Common myeloid progenitor, CD34-positive (primary cell): ENCODE data around the gene MRPL55.

Source experiments
- CTCF ChIA-PET: fragments of 350-600 bp; sonication (Branson Sonifier 250); formaldehyde crosslinking; loops from one replicate; lab custom pipeline; 2021; ENCODE audit warnings: antibody characterized with exemption; lab: Charles Lee
- POLR2A ChIA-PET: fragments of 350-600 bp; sonication (Branson Sonifier 250); formaldehyde crosslinking; loops from one replicate; lab custom pipeline; 2021; ENCODE audit warnings: antibody characterized with exemption; lab: Charles Lee
- DNase-seq, 3 donors: peaks; one replicate each; pipeline versions ENCODE4 v3.0.0 to v3.0.0-alpha.2; 2013
- H3K27ac ChIP-seq, 2 experiments: 1 replicate in 1 of 2; 2 replicates in 1 of 2; pipeline ENCODE4 v1.7.0; 2013; ENCODE audit warnings: inconsistent platforms in 2 of 2, low read length in 2 of 2, mild to moderate bottlenecking in 2 of 2, low read depth in 1 of 2, moderate library complexity in 1 of 2; ENCODE audit not compliant: severe bottlenecking in 2 of 2, insufficient read depth in 1 of 2, poor library complexity in 1 of 2
- H3K27me3 ChIP-seq, 5 experiments: replicated peaks in 2 of 5; 1 replicate in 3 of 5; 2 replicates in 2 of 5; pipeline versions ENCODE4 v1.6.1 to v1.7.0; 2013; ENCODE audit warnings: low read length in 4 of 5, mild to moderate bottlenecking in 2 of 5, moderate library complexity in 2 of 5, inconsistent platforms in 1 of 5; ENCODE audit not compliant: insufficient read depth in 5 of 5, control insufficient read depth in 4 of 5
- H3K36me3 ChIP-seq, 4 experiments: 1 replicate in 2 of 4; 2 replicates in 2 of 4; pipeline versions ENCODE4 v1.6.1 to v1.7.0; 2013; ENCODE audit warnings: low read length in 3 of 4, control low read depth in 1 of 4, mild to moderate bottlenecking in 1 of 4; ENCODE audit not compliant: control insufficient read depth in 4 of 4, insufficient read depth in 4 of 4
- H3K4me1 ChIP-seq, 4 experiments: 1 replicate in 3 of 4; 2 replicates in 1 of 4; pipeline versions ENCODE4 v1.6.1 to v1.7.1; 2013; ENCODE audit warnings: low read length in 3 of 4, mild to moderate bottlenecking in 3 of 4, control low read depth in 1 of 4, inconsistent platforms in 1 of 4, moderate library complexity in 1 of 4; ENCODE audit not compliant: control insufficient read depth in 4 of 4, insufficient read depth in 4 of 4; ENCODE audit errors: control extremely low read depth in 1 of 4
- H3K4me3 ChIP-seq, 7 experiments: 1 replicate in 4 of 7; 2 replicates in 3 of 7; pipeline versions ENCODE4 v1.5.1 to v1.7.0; 2013; ENCODE audit warnings: mild to moderate bottlenecking in 7 of 7, low read length in 6 of 7, moderate library complexity in 6 of 7, inconsistent platforms in 2 of 7, low read depth in 2 of 7, control low read depth in 1 of 7; ENCODE audit not compliant: insufficient read depth in 4 of 7, control insufficient read depth in 1 of 7; ENCODE audit errors: extremely low read depth in 1 of 7
- H3K9me3 ChIP-seq, 5 experiments: 1 replicate in 4 of 5; 2 replicates in 1 of 5; pipeline versions ENCODE4 v1.6.1 to v1.7.1; 2013; ENCODE audit warnings: low read length in 4 of 5, mild to moderate bottlenecking in 2 of 5, inconsistent platforms in 1 of 5, low read depth in 1 of 5, moderate library complexity in 1 of 5; ENCODE audit not compliant: control insufficient read depth in 4 of 5, insufficient read depth in 2 of 5; ENCODE audit errors: control extremely low read depth in 1 of 5
- WGBS: methylation state at CpG from one replicate; pipeline ENCODE4 v1.1.5; 2013; ENCODE audit not compliant: insufficient coverage; 5-methylcytosine and 5-hydroxymethylcytosine counted together

MRPL55 gene

DNA sequence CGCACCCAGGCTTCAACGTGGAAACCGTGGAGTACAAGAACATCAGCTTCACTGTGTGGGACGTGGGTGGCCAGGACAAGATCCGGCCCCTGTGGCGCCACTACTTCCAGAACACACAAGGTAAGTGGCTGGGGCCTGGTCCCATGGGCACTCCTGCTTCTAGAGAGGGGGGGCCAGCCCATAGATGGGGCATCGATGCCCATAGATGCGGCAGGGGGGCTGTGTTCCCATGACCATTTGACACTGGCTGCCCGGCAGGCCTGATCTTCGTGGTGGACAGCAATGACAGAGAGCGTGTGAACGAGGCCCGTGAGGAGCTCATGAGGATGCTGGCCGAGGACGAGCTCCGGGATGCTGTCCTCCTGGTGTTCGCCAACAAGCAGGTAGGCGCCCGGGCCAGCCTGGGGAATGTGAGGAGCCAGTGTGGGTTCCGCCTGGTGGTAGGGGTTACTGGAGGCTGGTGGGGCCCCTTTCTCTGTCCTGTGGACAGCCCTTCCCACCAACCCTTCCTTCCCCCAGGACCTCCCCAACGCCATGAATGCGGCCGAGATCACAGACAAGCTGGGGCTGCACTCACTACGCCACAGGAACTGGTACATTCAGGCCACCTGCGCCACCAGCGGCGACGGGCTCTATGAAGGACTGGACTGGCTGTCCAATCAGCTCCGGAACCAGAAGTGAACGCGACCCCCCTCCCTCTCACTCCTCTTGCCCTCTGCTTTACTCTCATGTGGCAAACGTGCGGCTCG lies 11.6 kb downstream of the MRPL55 start:
- Histone ChIP-seq H3K36me3 (peaks cover 8 to 83% (median 44%) of the 10 kb centered on the region in 4 experiments), H3K27ac (no peak overlapping the region), H3K4me3 (no peak overlapping the region), H3K27me3 (no peaks in the 10 kb centered on the region), H3K4me1 (peaks cover 0 to 16% (median 11%) of the 10 kb centered on the region in 4 experiments), H3K9me3 (peaks cover 0 to 17% (median 11%) of the 10 kb centered on the region in 5 experiments)
- ChIA-PET POLR2A (interaction anchor here (0.7 to 1.1 kb wide), 2 partner anchors 8 to 15 kb away, joined by 3 to 5 read pairs; partner anchors contain the start of gene ARF1), CTCF (interaction anchor here (1.2 to 1.3 kb wide), 2 partner anchors 8 to 10 kb away, joined by 3 to 4 read pairs; no protein-coding TSS in a partner anchor)
- WGBS = 97% methylated on average over 32 of the region's 34 CpGs
- DNase-seq = no peak

DNA sequence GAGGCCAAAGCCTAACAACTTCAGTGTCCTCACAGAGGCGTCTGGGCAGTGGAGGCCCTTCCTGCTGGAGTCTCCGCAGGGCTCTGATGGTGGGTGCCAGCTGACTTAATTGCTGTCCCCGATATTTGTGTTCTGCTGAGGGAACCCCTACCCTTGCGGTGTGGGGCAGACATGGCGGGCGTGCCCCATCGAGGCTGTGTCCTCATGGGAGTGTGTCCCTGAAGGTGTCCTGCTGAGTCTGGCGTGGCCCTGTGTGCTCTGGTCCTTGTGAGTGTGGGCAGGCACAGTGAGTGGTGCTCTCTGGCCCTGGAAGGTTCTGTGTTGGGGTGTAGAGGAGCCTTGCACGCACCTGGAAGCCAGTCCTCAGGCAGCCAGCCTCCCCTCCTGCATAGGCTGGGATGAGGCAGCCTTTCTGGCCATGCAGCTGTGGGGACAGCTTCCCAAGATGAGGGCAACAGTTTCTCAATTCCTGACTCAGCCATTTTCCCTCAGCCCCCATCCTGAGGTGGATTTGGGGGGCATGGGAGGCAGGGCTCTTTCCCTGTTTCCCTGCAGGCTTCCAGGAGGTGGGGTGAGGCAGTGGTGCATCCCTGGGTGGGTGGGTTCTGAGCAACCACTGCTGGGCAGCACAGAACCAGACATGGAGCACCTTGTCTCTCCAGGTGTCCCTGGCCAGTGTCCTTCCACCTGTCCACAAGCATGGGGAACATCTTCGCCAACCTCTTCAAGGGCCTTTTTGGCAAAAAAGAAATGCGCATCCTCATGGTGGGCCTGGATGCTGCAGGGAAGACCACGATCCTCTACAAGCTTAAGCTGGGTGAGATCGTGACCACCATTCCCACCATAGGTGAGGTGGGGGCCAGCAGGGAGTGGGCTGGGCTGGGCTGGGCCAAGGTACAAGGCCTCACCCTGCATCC lies 12.4 kb downstream of the MRPL55 start:
- POLR2A ChIA-PET = no interaction called here
- CTCF ChIA-PET = interaction anchor here (1.2 to 1.3 kb wide), 2 partner anchors 7 to 10 kb away, joined by 3 to 4 read pairs; no protein-coding TSS in a partner anchor
- peaks cover 2 to 10% (median 7%) of the 10 kb centered on the region in 4 experiments for H3K4me1 ChIP-seq
- no peak overlapping the region for H3K4me3 ChIP-seq
- no peak overlapping the region for H3K27ac ChIP-seq
- WGBS = 95% methylated on average over 8 of the region's 13 CpGs
- no peaks in the 10 kb centered on the region for H3K27me3 ChIP-seq
- DNase-seq = no peak
- peaks cover 8 to 88% (median 45%) of the 10 kb centered on the region in 4 experiments for H3K36me3 ChIP-seq
- H3K9me3 ChIP-seq = peaks cover 0 to 17% (median 11%) of the 10 kb centered on the region in 5 experiments

DNA sequence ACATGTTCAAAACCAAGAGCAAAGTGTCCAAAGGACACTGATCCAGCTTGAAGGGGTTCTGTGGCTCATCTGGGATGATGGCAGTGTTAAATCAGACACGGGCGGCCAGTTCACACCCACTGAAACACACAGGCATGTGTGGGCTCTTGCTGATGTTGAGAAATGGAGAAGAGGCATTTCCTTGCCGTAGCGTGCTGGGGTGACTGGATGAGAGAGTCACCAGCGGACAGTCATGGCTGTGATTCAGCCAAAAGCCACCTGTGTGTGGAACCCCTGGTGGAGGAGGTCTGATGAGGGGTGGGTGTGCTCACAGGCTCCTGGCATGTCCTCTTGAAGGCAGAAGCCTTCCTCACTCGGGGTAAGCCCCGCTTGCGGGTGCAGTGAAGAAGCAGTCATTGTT lies 13.2 kb downstream of the MRPL55 start:
- peaks cover 0 to 17% (median 11%) of the 10 kb centered on the region in 5 experiments for H3K9me3 ChIP-seq
- H3K27me3 ChIP-seq = no peaks in the 10 kb centered on the region
- peaks cover 8 to 84% (median 43%) of the 10 kb centered on the region in 4 experiments for H3K36me3 ChIP-seq
- peaks cover 2 to 14% (median 8%) of the 10 kb centered on the region in 4 experiments for H3K4me1 ChIP-seq
- ChIA-PET POLR2A (no interaction called here), CTCF (no interaction called here)
- H3K4me3 ChIP-seq = no peak overlapping the region
- 90% methylated on average over 5 of the region's 8 CpGs for whole genome bisulfite sequencing
- DNase-seq = no peak
- no peak overlapping the region for H3K27ac ChIP-seq

- Histone ChIP-seq H3K36me3 (peaks cover 8 to 86% (median 40%) of the 10 kb centered on the region in 4 experiments), H3K9me3 (peaks cover 0 to 17% (median 11%) of the 10 kb centered on the region in 5 experiments), H3K27ac (no peak overlapping the region), H3K27me3 (no peaks in the 10 kb centered on the region), H3K4me3 (no peak overlapping the region), H3K4me1 (peaks cover 5 to 22% (median 13%) of the 10 kb centered on the region in 4 experiments)
- CTCF ChIA-PET = interaction anchor here (0.7 kb wide), 1 partner anchor 41 kb away, joined by 3 read pairs; no protein-coding TSS in a partner anchor
- DNase-seq = no peak
- no CpG with 5 or more reads among the region's 4 CpGs for WGBS
- POLR2A ChIA-PET = no interaction called here
Measured at GRCh38 chr1:228095161-228095560, 13.9 kb downstream of the MRPL55 start.

GRCh38 chr1:228094432-228095016 lies 14.6 kb downstream of the MRPL55 start:
- Histone ChIP-seq H3K4me3 (no peak overlapping the region), H3K4me1 (peaks cover 5 to 28% (median 20%) of the 10 kb centered on the region in 4 experiments), H3K27me3 (no peaks in the 10 kb centered on the region), H3K36me3 (peaks cover 5 to 83% (median 35%) of the 10 kb centered on the region in 4 experiments), H3K27ac (no peak overlapping the region), H3K9me3 (peaks cover 0 to 17% (median 11%) of the 10 kb centered on the region in 5 experiments)
- no peak for DNase-seq
- ChIA-PET CTCF (interaction anchor here (1.2 kb wide), 1 partner anchor 96 kb away, joined by 3 read pairs; no protein-coding TSS in a partner anchor), POLR2A (no interaction called here)
- 98% methylated on average over 8 of the region's 13 CpGs for WGBS

DNA sequence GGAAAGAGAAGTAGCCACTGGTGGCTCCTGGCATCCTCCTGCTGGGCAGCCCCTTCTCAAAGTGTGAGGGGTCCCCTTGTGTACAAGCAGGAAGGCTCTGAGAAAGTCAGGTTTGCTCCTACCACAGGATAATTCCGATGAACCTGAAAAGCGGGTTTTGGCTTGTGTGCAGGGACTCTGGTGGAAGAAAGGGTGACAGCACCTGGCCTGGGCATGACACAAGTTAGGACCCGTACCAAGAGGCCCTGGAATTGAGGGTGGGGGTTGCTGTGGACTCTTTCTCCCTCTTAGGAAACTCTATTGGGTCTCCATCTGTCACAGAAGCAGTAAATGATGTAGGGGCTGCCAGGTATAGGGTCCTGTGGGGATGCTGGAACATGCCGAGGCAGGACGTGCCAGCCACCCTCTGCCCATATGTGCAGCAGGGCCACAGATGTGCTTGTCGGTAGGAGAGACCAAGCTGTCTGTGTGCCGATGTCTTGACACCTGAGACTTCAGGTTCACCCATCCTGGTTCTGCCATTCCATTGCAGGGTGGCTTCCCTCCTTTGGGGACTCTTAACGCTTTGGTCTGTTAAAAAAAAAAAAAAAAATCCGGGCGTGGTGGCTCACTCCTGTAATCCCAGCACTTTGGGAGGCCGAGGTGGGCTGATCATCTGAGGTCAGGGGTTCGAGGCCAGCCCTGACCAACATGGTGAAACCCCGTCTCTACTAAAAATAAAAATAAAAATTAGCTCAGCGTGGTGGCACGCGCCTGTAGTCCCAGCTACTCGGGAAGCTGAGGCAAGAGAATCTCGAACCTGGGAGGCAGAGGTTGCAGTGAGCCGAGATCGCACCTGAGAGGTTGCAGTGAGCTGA lies 15.8 kb downstream of the MRPL55 start:
- Histone ChIP-seq H3K36me3 (peaks cover 0 to 81% (median 31%) of the 10 kb centered on the region in 4 experiments), H3K27me3 (no peaks in the 10 kb centered on the region), H3K9me3 (peaks cover 0 to 17% (median 11%) of the 10 kb centered on the region in 5 experiments), H3K27ac (no peak overlapping the region), H3K4me1 (peaks cover 13 to 41% (median 32%) of the 10 kb centered on the region in 4 experiments), H3K4me3 (no peak overlapping the region)
- 100% methylated on average over 15 of the region's 20 CpGs for WGBS
- DNase-seq = no peak
- POLR2A ChIA-PET = interaction anchor here (1.4 kb wide), 1 partner anchor 11 kb away, joined by 3 read pairs; no protein-coding TSS in a partner anchor
- CTCF ChIA-PET = interaction anchor here (1.1 to 1.6 kb wide), 3 partner anchors 10 to 94 kb away, joined by 3 read pairs; no protein-coding TSS in a partner anchor
